Stimulated activated CD8-positive, alpha-beta memory T cell treated with anti-CD3 and anti-CD28 coated beads, Interleukin-4, amount 100 ng/mL, for 1 hour (primary cell): ENCODE results near the gene RPH3AL.
"Not testable (repeated sequence)": the region's sequence is repeated elsewhere in the genome, so short reads cannot be mapped to it uniquely, and the experiment has no call there.

ENCODE experiments used
- DNase-seq, 2 donors: peaks; one replicate each; pipeline ENCODE4 v3.0.0-alpha.2; 2020; ENCODE audit warnings: low read depth in 2 of 2, low spot score in 1 of 2

The RPH3AL gene

DNA sequence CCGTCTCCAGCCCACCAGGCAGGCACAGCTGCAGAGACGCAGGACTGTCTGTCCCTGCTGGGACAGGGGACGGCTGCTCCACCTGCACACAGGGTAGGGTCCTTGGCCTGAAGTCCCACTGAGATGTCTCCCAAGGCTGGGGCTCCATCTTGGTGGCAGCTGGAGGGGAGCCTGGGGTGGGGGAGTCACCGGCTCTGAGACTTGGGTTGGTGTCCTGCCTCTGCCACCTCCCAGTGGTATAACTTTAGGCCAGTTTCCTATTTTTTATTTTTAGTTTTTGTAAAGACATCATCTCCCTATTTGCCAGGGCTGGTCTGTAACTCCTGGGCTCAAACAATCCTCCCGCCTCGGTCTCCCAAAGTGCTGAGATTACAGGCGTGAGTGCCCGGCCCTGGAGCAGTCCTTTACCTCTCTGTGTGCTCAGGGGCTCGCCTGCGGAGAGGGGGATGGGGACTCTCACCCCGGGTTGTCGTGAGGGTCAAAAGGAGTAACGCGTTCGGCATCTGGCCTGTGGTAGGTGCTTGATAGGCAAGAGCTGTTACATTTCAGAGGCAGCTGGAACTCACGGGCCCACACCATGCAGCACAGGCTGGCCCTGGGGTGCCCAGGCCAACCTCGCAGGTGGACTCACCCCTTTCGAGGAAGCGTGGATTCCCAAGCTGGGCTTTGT, 124.5 kb downstream of the RPH3AL start:
- no peak for DNase-seq

DNA sequence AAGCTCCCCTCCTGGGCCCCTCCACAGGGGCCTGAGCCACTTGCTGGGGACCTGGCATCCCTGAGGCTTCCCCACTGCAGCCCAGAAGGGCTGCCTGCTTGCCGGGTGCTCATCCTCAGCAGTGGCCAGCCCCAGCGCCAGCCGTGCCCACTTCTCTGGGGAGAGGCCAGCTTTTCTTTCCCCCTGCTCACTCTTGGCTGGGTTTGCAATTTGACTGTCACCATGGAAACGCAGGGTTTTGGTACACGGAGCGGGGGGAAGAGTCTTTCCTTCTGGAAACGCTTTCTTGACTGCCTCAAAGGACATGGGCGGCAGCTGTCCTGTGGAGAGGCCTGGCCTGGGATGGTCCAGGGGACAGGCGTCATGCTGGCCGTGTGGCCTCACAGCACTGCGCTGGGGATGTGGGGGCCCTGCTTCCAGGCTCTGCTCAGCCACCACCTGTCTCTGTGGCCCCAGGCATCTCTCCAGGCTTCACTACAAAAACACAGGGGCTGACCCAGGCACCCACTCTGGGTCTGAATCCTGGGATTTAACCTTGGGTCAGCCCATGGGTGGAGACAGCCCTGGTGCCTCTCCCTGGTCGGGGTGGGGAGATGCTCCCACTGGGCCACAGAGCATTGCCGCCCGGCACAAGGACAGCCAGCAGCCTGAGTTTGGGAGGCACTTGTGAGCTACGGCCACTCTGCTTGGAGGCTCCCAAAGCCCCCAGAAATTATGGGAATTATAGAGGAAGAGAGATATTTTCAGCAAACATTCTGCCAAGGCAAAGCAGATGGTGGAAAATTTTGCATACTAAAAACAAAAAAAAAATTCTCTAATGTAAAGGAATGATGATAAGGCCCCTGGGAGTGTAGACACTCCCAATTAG, 125.3 kb downstream of the RPH3AL start:
- no peak for DNase-seq

DNA sequence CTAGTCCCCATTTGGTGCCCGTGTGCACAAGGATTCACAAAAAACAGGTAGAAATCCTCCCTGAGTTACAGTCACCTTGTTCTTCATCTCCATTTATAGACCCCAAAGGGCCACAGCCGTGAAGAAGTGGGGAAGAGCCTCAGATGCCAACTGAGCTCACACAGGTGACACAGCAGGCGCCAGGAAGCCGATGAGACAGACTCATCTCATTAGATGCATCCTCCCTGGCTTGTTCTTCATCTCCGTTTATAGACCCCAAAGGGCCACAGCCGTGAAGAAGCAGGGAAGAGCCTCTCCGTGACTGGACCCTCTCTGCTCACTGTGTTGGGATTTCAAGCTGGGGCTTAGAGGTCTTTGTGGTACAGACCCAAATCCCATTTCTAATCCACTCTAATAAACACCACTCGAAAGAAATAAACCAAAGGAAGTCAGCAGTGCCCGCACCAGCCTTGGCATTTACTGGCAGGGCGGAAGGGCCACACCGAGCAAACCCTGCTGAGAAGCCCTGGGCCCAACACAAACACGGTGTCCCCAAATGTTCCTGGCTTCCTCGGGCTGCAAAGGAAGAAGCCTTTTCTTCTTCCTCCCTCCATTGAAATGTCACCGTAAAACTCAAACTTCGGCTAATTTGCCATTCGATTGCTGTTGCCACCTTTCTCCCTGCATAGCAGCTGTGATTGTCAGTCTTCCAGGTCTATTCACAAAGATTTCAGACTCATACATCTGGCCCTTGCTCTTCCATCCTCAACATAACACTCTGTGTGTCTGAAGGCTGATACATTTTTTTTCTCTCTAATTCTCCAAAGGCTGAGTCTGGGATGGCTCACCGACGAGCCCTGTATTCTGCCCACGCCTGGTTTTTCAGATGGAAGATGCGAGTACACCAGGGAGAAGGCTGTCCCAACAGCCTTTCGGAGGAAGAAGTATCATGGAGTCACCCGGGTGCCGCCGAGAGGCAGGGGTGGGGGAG, 126.2 kb downstream of the RPH3AL start:
- no peak for DNase-seq

DNA sequence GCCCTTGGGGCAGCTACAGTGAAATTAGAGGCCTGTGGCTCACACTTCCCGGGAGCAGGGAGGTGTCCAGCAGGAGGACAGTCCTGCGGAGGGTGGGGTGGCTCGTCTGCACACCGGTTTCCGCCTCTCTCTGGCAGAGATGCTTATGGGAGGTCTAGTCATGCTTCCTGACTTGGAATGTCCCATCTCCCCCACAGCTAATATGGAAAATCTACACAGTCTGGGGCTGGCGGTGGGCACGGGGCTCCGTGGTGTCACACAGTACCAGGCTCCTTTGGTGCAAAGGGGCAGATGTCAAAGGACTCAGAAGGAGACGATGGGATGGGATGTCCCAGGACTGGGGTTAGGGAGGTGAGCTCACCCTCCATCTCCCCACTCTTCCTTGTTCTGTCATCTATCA, 127.1 kb downstream of the RPH3AL start:
- DNase-seq: no peak

DNA sequence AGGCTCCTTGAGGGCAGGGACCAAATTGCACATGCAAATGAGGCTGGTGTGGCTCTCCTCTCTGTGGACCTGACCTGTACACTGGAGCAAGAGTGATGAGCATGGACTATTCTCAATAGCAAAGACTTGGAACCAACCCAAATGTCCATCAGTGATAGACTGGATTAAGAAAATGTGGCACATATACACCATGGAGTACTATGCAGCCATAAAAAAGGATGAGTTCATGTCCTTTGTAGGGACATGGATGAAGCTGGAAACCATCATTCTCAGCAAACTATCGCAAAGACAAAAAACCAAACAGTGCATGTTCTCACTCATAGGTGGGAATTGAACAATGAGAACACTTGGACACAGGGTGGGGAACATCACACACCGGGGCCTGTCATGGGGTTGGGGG, 128.0 kb downstream of the RPH3AL start:
- DNase-seq: not testable (repeated sequence)

DNA sequence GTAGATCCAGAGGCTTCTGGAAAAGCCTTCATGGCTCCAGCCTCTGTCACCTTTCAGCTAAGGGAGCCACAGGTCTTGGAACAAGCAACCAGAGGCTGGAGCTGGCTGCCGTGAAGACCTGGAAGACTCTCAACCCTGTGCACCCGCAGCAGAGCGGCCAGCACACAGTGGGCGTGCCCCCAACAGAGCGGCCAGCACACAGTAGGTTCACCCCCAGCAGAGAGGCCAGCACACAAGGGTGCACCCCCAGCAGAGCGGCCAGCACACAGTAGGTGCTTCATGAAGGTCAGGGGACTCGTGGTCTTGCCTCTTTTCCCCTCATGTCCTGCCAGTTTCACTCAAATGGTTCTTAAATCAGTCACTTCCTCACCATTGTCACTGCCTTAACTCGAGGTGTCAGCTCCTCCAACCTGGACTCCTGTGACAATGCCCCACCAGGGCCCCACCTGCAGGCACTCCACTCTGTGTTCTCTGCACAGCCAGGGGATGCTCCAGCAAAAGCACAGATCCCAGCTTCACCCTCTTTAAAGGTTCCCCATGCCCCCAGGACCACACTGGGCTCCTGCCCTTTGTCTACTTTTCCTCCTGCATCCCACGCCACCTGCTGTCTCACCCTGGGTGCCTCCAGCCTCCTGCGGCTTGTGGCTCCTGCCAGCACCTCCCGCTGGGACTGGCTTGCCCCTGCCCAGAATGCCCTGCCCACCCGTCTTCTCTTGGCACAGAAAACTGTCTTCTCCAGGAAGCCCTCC, 128.7 kb downstream of the RPH3AL start:
- no peak for DNase-seq

DNA sequence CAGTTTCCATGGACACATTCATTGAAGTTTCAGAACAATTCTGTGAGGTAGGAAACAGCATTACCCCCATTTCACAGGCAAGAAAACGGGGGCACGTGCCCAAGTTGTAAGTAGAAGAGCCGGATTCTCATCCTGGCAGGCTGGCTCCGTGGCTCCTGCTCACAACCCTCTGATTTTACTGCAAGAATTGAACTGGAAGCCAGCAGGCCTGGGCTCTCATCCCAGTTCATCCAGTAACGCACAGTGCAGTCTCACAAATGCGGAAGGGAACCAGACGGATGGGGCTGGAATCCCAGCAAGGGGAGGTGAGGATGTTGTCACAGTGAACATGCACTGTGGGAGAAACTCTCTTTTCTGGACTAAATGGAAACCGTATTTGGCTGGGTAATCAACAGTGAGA, 130.4 kb downstream of the RPH3AL start:
- no peak for DNase-seq

DNA sequence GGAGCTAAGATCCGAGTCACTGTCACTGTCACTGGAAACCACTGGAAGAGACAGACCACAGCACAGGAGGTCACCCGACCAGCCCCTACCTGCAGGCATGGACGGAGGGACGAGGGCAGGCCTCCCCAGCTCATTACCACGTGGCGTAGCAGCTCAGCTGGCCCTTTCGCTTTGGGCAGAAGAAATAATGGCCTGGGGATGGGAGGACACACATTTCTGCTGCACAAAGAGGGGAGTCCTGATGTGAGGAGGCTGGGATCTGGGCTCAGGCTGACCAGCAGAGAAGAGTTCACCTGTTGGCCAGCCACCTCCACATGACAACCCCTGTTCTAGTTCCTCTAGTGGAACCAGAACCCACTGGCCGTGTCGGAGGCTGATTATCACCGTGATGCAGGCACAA, 132.9 kb downstream of the RPH3AL start:
- DNase-seq: no peak

DNA sequence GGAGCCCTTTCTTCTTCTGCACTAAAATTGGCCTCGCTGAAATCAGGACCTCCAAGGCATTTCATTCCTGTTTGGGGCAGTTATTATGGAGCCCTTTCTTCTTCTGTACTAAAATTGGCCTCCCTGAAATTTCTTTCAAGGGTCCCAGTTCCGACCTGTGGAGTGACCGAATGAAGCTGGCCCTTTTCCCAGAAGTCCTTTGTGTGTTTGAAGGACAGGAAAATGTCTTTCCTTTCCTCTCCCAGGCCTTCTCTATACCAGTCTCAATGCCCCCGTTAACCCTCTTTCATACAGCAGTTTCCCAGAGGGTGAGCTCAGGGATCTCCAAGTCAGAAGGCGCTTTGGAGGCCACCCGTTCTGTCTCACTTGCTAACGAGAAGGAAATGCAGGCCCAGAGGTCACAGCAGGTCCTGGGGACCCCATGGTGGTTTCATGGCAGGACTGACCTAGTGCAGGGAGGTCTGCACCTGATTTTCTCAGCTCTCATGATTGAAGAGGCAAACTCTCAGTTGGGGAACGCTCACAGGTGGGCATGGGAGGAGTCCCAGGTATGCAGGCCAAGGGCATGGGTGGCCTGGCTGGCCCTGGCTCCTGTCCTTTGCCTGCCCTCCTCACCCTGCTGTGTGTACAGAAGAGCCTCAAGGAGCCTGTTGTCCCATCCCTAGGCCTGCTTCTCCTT, 134.0 kb downstream of the RPH3AL start:
- DNase-seq: no peak

DNA sequence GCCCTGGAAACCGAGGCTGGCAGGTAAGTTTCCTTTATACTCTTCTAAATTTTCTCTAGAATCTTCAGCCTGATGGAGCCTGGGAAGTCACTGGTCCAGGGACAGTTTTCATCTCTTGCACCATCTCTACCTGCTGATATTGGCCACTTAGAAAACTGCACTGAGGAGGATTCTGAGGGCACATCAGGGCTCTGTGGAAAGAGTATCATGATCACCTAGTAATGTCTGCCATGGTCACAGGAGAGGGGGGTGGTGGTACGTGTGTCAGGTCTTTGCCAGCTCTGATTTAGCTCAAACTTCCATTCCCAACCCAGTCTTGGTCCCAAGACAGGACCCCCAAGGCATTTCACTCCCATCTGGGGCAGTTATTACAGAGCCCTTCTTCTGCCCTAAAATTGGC, 136.0 kb downstream of the RPH3AL start:
- no peak for DNase-seq

DNA sequence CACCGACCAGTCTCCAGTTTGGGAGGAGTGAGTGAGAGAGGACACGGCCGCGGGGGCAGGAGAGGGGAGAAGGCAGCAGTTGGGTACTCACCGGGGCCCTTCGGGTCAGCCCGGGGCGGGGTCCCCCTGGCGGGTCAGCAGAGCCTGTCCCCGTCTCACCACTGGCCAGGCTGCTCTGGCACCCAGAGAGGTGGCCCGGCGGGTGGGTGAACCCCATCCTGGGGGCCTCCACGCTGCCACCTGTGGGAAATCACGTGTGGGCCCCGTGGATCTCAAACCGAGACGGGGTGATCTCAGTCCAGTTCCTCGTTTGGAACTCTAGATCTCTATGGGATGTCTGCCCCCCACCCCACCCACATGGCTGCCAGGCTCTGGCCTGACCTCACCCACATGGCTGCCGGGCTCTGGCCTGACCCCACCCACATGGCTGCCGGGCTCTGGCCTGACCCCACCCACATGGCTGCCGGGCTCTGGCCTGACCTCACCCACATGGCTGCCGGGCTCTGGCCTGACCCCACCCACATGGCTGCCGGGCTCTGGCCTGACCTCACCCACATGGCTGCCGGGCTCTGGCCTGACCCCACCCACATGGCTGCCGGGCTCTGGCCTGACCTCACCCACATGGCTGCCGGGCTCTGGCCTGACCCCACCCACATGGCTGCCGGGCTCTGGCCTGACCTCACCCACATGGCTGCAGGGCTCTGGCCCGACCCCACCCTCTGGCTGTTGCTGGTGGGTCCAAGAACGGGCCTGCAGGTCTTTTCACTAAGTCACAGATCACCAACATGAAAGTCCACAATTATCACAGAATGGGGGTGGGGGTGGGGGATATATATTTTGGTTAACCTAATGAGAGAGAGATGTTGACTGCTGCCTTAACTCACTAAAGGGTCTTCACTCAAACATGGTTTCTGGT, 136.8 kb downstream of the RPH3AL start:
- not testable (repeated sequence) for DNase-seq

DNA sequence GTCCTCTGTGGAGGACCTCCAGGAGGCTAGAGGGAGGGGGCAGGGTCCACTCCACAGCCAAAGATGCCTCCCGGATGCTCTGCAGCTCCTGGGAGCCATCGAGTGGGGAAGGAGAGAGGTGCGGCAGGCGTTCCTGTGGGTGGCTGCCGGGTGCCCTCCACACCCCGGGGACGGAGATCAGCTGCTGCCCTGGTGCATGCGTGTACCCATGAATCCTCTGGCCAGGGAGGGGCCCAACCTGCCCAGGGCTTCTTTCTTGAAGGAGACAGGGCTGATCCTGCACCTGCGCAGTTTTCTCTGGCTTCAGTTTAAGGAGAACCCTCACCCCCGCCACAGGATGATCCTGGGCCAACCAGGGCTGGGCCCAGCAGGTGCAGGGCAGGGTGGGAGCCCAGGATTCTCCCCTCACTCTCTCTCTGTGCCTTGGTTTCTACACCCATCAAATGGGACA, 137.7 kb downstream of the RPH3AL start:
- DNase-seq: no peak

DNA sequence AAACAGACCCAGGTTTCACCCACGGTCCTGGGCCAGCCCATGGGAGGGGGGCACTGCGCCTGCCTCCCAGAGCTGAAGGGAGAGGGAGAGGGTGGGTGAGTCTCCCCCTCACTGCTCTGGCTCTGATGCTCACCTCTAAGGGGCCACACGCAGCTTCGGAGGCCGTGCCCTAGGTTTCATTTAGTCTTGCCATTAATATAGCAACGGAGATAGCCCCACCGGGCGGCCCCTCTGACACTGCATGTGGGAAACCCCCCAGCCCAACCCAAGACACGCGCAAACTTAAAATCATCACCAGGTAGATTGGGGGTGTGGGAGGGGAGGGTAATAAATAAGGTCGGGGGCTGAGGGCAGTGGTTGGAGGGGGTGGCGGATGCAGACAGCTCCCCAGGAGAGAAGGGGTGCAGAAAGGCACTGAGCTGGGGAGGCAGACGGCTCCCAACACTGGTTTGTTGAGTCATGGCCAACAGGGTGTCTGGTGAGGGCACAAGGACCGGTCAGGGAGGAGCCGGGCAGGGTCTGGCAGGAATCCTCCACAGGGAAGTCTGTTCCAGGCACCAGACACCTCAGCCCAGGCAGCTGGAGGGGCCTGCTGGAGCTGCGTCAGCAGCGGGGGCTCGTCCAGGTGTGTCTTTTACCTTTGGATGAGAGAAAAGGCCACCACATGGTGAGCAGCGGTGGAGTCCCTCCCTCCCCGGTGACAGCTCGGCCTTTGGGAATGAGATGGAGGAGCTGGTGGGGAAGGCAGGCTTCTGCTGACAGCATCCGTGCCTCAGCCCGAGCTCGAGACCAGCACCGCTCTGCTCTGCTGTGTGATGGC, 139.1 kb downstream of the RPH3AL start:
- no peak for DNase-seq

DNA sequence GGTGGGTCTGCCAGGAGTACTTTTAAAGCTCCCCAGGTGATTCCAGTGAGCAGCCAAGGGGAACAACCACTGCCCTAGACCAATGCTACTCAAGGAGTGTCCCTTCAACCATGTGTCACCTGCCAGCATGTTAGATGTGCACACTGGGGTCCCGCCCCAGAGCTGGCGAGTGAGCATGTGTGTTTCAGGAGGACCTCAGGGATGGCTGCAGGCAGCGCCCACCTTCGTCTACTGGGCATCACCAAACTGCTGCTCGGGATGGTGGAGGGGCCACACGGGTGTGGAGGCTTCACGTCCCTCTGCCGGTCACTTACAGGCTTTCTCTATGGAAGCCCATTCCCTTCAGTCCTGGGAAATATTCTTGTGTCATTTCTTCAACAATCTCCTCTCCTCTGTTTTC, 142.2 kb downstream of the RPH3AL start:
- no peak for DNase-seq

DNA sequence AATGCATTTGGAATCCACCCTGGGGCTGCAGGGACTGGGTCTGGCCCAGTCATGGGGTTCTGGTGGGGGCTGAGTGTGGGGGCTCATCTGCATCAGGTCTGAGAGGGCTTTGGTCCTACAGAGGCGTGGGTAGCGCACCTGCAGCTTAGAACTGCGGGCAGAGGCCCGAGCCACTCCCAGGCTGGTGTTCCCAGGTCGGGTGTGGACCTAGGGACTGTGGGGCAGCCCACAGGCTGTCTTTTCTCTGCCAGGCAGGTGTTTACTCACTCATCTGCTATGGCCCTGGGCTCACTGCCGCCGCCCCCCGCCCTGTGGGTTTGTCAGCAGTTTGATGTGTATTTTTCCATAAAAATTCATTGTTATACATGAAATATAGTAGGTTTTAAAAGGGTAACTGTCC, 144.2 kb downstream of the RPH3AL start:
- no peak for DNase-seq

DNA sequence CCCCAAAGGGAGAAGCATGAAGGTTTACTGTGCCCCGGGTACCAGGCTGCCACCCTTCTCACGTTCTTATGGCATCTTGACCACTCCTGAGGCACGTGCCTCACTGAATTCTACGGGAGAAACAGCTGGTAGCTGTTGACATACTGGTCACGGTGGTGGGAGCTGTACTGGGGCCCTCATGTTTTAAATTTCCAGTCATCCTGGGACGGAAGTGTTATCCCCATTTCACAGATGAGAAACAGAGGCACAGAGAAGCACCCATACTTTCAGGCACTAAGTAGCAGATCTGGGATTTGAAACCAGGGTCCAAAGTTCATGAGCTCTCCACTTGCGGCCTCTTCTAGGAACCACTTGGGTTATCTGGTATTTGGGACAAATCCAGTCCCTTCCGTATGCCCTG, 144.8 kb downstream of the RPH3AL start:
- DNase-seq: no peak

DNA sequence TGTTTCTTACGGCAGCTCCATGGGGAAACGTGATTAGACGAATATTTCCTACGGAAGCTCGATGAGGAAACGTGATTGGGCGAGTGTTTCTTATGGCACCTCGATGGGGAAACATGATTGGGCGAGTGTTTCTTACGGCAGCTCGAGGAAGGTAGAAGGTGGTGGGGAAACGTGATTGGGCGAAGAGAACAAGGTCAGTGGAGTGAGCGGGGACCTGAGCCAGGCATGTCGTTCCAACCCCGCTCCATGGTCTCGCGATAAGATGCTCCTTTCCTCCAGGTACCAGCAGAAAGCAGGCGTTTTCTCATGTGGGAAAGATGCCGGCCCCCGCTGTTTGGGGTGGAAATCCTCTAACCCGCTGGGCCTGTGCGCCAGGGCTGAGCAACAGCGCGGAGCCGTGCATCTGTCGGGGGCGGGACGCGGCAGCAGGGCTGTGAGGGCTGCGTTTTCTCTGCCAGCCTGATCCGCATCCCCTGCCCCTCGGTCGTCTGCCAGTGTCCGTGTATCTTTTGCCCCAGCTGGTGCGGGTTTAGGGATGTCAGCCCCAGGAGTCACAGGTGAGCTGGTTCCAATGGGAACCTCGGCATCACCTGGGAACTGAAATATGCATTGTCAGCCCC, 145.6 kb downstream of the RPH3AL start:
- no peak for DNase-seq

DNA sequence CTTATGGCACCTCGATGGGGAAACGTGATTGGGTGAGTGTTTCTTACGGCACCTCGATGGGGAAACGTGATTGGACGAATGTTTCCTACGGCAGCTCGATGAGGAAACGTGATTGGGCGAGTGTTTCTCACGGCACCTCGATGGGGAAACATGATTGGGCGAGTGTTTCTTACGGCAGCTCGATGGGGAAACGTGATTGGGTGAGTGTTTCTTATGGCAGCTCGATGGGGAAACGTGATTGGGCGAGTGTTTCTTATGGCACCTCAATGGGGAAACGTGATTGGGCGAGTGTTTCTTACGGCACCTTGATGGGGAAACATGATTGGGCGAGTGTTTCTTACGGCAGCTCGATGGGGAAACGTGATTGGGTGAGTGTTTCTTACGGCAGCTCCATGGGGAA, 146.1 kb downstream of the RPH3AL start:
- DNase-seq: not testable (repeated sequence)
